K562 (cell line): ENCODE measurements around the gene GALNT18. TPM values are rescaled to one million over a fixed set of nuclear protein-coding genes. Genes with fewer than 3 reads are reported as not detected.

Source experiments
- DNMT1 ChIP-seq: fragments of 450-650 bp; IDR thresholded peaks from 2 replicates; pipeline ENCODE4 v1.6.1; 2016; ENCODE audit warnings: antibody characterized with exemption, mild to moderate bottlenecking
- MAZ ChIP-seq, 2 experiments: fragments of 450-650 bp in 1 of 2; sonication (generic) in 1 of 2; formaldehyde crosslinking; IDR thresholded peaks in 1 of 2; conservative IDR thresholded peaks in 1 of 2; 2 replicates each; pipeline versions ENCODE4 v1.4.0 to v1.5.0; 2020; ENCODE audit warnings: mild to moderate bottlenecking in 1 of 2, missing genetic modification reagents in 1 of 2
- NELFE ChIP-seq: IDR thresholded peaks from 2 replicates; pipeline ENCODE4 v1.6.1; 2011; ENCODE audit warnings: mild to moderate bottlenecking; ENCODE audit not compliant: insufficient read depth, insufficient read length
- POLR2H ChIP-seq: IDR thresholded peaks from 2 replicates; pipeline ENCODE4 v1.6.1; 2016; ENCODE audit warnings: missing genetic modification characterization, low read depth, mild to moderate bottlenecking, control low read depth, missing compliant biosample characterization, moderate library complexity
- SMC3 ChIP-seq: conservative IDR thresholded peaks from 2 replicates; pipeline ENCODE4 v1.6.1; 2011; ENCODE audit warnings: low read depth, low read length, improper control_type of control experiment; ENCODE audit not compliant: insufficient read depth
- SRF ChIP-seq, 2 experiments: fragments of 250-450, 450-650 bp in 1 of 2; sonication (Bioruptor Pico) in 1 of 2; sonication (generic) in 1 of 2; formaldehyde crosslinking; IDR thresholded peaks; 2 replicates each; pipeline versions ENCODE4 v1.5.0 to v1.5.1; 2020 to 2022; ENCODE audit warnings: mild to moderate bottlenecking in 1 of 2, missing genetic modification reagents in 1 of 2
- SRSF7 ChIP-seq: fragments of 200-400 bp; formaldehyde crosslinking; optimal IDR thresholded peaks from 2 replicates; pipeline ENCODE3; 2017; ENCODE audit warnings: mild to moderate bottlenecking, low read depth, low read length
- ZKSCAN8 ChIP-seq: fragments of 200-800 bp; sonication (Bioruptor generic); IDR thresholded peaks from 2 replicates; pipeline ENCODE4 v1.6.1; 2016; ENCODE audit warnings: missing genetic modification characterization, missing compliant biosample characterization
- ZNF197 ChIP-seq: fragments of 200-800 bp; sonication (Bioruptor generic); IDR thresholded peaks from 2 replicates; pipeline ENCODE4 v1.6.1; 2016; ENCODE audit warnings: low read depth, missing genetic modification characterization, missing compliant biosample characterization
- ZNF354B ChIP-seq: fragments of 250-450 bp; sonication (Bioruptor Pico); IDR thresholded peaks from 2 replicates; pipeline ENCODE4 v1.4.0; 2020
- ZNF551 ChIP-seq: fragments of 250-450 bp; sonication (Bioruptor Pico); IDR thresholded peaks from 2 replicates; pipeline ENCODE4 v1.5.0; 2021; ENCODE audit warnings: mild to moderate bottlenecking, moderate library complexity
- ZNF561 ChIP-seq: fragments of 450-650 bp; formaldehyde crosslinking; conservative IDR thresholded peaks from 2 replicates; pipeline ENCODE4 v1.4.0; 2020; ENCODE audit warnings: mild to moderate bottlenecking, moderate library complexity
- polyA plus RNA-seq, 8 experiments: library from polyadenylated mRNA; depleted of rRNA in 4 of 8; stranded (reverse) in 5 of 8; unstranded in 3 of 8; fragments of >200 nt; fragmentation: Nextera tagmentation in 2 of 8; fragmentation: Illumina TruSeq in 1 of 8; extraction: Ambion mirVana in 2 of 8; extraction: Trizol in 1 of 8; gene quantifications; 2 replicates each; pipeline versions ENCODE4 v1.2.1 to v1.2.3, GENCODE V29; 2011 to 2014; ENCODE audit warnings: inconsistent platforms in 1 of 8, missing spikeins in 1 of 8
- total RNA-seq, 7 experiments: library from RNA; depleted of rRNA in 6 of 7; stranded (reverse); fragments of >200 nt in 6 of 7; fragmentation: Illumina TruSeq in 2 of 7; extraction: Trizol in 2 of 7; gene quantifications; 2 replicates each; pipeline versions ENCODE4 v1.2.1 to v1.2.3, GENCODE V29; 2011 to 2021; ENCODE audit warnings: low replicate concordance in 1 of 7
- TF ChIP-seq, protein P1 (sequence below): sonication (generic); formaldehyde crosslinking; IDR thresholded peaks from 2 replicates; pipeline ENCODE4 v1.8.1; 2023; ENCODE audit warnings: mild to moderate bottlenecking, missing genetic modification reagents
- TF ChIP-seq, protein P2 (sequence below), 3 experiments: IDR thresholded peaks in 2 of 3; conservative IDR thresholded peaks in 1 of 3; 2 replicates each; pipeline ENCODE4 v1.5.1; 2011 to 2012; ENCODE audit warnings: low read length in 3 of 3, mild to moderate bottlenecking in 3 of 3, control low read depth in 2 of 3, improper control_type of control experiment in 1 of 3, inconsistent platforms in 1 of 3, low read depth in 1 of 3, mixed read lengths in 1 of 3, moderate library complexity in 1 of 3; ENCODE audit not compliant: insufficient read depth in 2 of 3
- TF ChIP-seq, protein P3 (sequence below), 2 experiments: fragments of 250-450 bp in 1 of 2; fragments of 450-650 bp in 1 of 2; sonication (Bioruptor Pico) in 1 of 2; IDR thresholded peaks; 2 replicates each; pipeline versions ENCODE4 v1.6.1 to v1.8.0; 2016 to 2021; ENCODE audit warnings: mild to moderate bottlenecking in 2 of 2, moderate library complexity in 2 of 2, missing compliant biosample characterization in 1 of 2, missing genetic modification characterization in 1 of 2

GALNT18 gene
- total and polyA plus RNA-seq, 9 of the 15 experiments (the other 6 are each of a cell fraction or from before 2014, with no cell fraction given), result not detected

- no peak for TF ChIP-seq ZNF551 (CRISPR knock-in tag)
- no peak for TF ChIP-seq SRF (CRISPR knock-in tag; IDR thresholded peaks at IDR 0.05)
- peak; percentile 45 for TF ChIP-seq SMC3
- no peak for TF ChIP-seq ZKSCAN8
- no peak for TF ChIP-seq NELFE
- TF ChIP-seq ZNF354B (CRISPR knock-in tag), result no peak
- TF ChIP-seq SRSF7, result no peak
- TF ChIP-seq, protein P1, sequence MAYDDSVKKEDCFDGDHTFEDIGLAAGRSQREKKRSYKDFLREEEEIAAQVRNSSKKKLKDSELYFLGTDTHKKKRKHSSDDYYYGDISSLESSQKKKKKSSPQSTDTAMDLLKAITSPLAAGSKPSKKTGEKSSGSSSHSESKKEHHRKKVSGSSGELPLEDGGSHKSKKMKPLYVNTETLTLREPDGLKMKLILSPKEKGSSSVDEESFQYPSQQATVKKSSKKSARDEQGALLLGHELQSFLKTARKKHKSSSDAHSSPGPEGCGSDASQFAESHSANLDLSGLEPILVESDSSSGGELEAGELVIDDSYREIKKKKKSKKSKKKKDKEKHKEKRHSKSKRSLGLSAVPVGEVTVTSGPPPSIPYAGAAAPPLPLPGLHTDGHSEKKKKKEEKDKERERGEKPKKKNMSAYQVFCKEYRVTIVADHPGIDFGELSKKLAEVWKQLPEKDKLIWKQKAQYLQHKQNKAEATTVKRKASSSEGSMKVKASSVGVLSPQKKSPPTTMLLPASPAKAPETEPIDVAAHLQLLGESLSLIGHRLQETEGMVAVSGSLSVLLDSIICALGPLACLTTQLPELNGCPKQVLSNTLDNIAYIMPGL, result no peak
- no peak for TF ChIP-seq POLR2H (tag)
- peak in 1 of 2 experiments; percentile 69; a peak in 2 of 4 replicates for TF ChIP-seq MAZ (CRISPR knock-in tag; conservative IDR thresholded peaks at IDR 0.05 in 1 of 2, IDR thresholded peaks at IDR 0.05 in 1 of 2)
- TF ChIP-seq ZNF197 (CRISPR knock-in tag), result no peak
- TF ChIP-seq DNMT1, result no peak
- TF ChIP-seq, protein P2, sequence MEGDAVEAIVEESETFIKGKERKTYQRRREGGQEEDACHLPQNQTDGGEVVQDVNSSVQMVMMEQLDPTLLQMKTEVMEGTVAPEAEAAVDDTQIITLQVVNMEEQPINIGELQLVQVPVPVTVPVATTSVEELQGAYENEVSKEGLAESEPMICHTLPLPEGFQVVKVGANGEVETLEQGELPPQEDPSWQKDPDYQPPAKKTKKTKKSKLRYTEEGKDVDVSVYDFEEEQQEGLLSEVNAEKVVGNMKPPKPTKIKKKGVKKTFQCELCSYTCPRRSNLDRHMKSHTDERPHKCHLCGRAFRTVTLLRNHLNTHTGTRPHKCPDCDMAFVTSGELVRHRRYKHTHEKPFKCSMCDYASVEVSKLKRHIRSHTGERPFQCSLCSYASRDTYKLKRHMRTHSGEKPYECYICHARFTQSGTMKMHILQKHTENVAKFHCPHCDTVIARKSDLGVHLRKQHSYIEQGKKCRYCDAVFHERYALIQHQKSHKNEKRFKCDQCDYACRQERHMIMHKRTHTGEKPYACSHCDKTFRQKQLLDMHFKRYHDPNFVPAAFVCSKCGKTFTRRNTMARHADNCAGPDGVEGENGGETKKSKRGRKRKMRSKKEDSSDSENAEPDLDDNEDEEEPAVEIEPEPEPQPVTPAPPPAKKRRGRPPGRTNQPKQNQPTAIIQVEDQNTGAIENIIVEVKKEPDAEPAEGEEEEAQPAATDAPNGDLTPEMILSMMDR (IDR thresholded peaks at IDR 0.05 in 2 of 3, conservative IDR thresholded peaks at IDR 0.05 in 1 of 3; ENCODE audit: insufficient read depth in 2 of 3, low read depth in 1 of 3, low read length in 3 of 3), result peak; percentile 76 to 96 (median 81)
- TF ChIP-seq, protein P3, sequence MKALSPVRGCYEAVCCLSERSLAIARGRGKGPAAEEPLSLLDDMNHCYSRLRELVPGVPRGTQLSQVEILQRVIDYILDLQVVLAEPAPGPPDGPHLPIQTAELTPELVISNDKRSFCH (CRISPR knock-in tag; IDR thresholded peaks at IDR 0.05), result no peak
- TF ChIP-seq, protein P3 (tag; IDR thresholded peaks at IDR 0.05), result no peak
- TF ChIP-seq ZNF561 (CRISPR knock-in tag), result no peak
Observed at GRCh38 chr11:11265994-11266606, 355.7 kb downstream of the GALNT18 start (continued).
